Type B pancreatic cell (in vitro differentiated cells): ENCODE data around the gene CYP46A1. TPM values are rescaled to one million over a fixed set of nuclear protein-coding genes. Genes with fewer than 3 reads are reported as not detected.

Source experiments
- DNase-seq: peaks from one replicate; pipeline ENCODE4 v3.0.0; 2021; ENCODE audit warnings: mixed read lengths; ENCODE audit not compliant: unreplicated experiment; ENCODE audit errors: extremely low spot score
- H3K27ac Mint-ChIP-seq: 2 replicates; pipeline ENCODE4 v1.8.0; 2021; ENCODE audit warnings: mild to moderate bottlenecking, mixed read lengths
- H3K27me3 Mint-ChIP-seq: 2 replicates; pipeline ENCODE4 v1.8.0; 2021; ENCODE audit warnings: mixed read lengths
- H3K36me3 Mint-ChIP-seq: 2 replicates; pipeline ENCODE4 v1.8.0; 2021; ENCODE audit warnings: mixed read lengths
- H3K4me1 Mint-ChIP-seq: one replicate; pipeline ENCODE4 v1.8.0; 2021; ENCODE audit warnings: mixed read lengths; ENCODE audit not compliant: unreplicated experiment
- H3K4me3 Mint-ChIP-seq: 2 replicates; pipeline ENCODE4 v1.8.0; 2021; ENCODE audit warnings: mild to moderate bottlenecking, mixed read lengths
- H3K9me3 Mint-ChIP-seq: 2 replicates; pipeline ENCODE4 v1.8.0; 2021; ENCODE audit warnings: mixed read lengths
- total RNA-seq: library from RNA; stranded (reverse); gene quantifications from 2 replicates; pipeline ENCODE4 v1.2.1, GENCODE V29; 2021; ENCODE audit warnings: low replicate concordance
- TF ChIP-seq, protein P1 (sequence below): fragments of 200-600 bp; sonication (generic); conservative IDR thresholded peaks from 2 replicates; pipeline ENCODE4 v1.5.0; 2021; ENCODE audit warnings: antibody characterized with exemption, mild to moderate bottlenecking

CYP46A1 gene
- total RNA-seq, 1 donor from 2014 or later: 4.7 TPM

DNA sequence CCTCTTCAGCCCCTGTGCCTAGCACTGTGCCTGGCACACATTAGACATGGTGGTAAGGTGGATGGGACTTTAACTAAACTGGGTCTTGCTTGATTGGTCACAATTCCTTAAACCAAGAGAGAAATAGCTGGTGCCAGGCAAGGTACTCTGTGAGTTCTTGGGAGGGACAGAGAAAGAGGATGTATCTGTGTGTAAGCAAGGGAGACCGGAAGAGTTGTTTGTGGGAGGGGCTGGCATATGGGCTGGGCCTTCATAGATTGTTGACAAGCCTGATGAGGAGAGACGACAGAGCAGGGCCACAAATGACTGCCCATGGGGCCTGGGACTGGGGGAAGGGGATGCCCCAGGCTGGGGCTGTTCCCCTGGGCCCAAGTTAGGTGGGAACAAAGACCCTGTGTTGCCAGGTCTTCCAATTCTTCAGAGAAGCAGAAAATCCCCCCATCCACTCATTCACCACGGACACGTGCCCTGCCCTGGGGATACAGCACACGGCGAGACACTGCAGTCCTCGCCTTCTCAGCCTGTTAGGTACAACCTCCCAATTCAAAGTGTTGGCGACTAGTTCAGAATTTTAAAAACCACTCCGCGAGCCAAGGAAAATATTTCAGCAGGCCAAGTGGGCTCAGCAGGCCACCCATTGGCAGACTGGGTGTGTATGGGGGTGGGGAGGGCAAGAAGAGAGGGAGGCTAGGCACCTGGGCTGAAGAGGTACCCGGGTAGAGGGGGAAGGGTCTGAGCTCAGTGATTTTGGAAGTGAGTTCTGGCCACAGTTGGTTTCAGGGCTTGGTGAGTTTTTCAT is 11.4 kb upstream of the CYP46A1 start:
- Mint-ChIP-seq H3K4me3 (no peak overlapping the region), H3K27me3 (no peaks in the 10 kb centered on the region), H3K27ac (peak overlapping the region; percentile 59), H3K9me3 (no peaks in the 10 kb centered on the region), H3K36me3 (no peaks in the 10 kb centered on the region), H3K4me1 (peaks cover 32% of the 10 kb centered on the region)
- DNase-seq: no peak
- TF ChIP-seq, protein P1, sequence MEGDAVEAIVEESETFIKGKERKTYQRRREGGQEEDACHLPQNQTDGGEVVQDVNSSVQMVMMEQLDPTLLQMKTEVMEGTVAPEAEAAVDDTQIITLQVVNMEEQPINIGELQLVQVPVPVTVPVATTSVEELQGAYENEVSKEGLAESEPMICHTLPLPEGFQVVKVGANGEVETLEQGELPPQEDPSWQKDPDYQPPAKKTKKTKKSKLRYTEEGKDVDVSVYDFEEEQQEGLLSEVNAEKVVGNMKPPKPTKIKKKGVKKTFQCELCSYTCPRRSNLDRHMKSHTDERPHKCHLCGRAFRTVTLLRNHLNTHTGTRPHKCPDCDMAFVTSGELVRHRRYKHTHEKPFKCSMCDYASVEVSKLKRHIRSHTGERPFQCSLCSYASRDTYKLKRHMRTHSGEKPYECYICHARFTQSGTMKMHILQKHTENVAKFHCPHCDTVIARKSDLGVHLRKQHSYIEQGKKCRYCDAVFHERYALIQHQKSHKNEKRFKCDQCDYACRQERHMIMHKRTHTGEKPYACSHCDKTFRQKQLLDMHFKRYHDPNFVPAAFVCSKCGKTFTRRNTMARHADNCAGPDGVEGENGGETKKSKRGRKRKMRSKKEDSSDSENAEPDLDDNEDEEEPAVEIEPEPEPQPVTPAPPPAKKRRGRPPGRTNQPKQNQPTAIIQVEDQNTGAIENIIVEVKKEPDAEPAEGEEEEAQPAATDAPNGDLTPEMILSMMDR: no peak

DNA sequence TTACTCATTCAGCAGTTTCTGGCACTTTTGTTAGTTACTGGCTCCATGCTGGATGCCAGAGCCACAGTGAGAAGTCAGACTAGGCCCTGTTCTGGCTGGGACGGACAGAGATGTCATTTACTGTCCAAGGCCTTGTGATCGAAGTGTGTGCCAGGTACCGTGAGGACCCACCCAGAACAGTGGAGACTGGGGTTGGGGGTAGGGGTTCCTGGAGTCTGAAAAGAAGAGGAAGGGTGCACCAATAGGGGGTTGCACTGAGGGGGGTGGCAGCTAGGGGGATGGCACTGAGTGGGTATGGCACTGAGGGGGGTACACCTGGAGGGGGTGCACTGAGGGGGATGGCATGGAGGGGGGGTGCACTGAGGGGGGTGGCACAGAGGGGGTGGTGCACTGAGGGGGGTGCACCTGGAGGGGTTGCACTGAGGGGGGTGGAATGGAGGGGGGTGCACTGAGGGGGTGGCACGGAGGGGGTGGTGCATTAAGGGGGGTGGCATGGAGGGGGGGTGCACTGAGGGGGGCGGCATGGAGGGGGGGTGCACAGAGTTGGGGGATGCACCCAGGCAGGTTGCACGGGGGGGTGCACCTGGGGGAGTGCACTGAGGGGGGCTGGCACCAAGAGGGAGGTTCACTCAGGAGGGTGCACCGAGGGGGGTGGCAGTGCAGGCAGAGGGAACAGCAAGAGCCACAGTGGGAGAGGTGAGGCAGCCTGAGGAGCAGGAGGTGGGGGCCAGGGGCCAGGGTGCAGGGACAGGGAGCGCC is 10.6 kb upstream of the CYP46A1 start:
- DNase-seq: no peak
- Mint-ChIP-seq H3K4me1 (peaks cover 32% of the 10 kb centered on the region), H3K27ac (peak overlapping the region; percentile 59), H3K4me3 (no peak overlapping the region), H3K27me3 (no peaks in the 10 kb centered on the region), H3K36me3 (no peaks in the 10 kb centered on the region), H3K9me3 (no peaks in the 10 kb centered on the region)
- TF ChIP-seq, protein P1: no peak

DNA sequence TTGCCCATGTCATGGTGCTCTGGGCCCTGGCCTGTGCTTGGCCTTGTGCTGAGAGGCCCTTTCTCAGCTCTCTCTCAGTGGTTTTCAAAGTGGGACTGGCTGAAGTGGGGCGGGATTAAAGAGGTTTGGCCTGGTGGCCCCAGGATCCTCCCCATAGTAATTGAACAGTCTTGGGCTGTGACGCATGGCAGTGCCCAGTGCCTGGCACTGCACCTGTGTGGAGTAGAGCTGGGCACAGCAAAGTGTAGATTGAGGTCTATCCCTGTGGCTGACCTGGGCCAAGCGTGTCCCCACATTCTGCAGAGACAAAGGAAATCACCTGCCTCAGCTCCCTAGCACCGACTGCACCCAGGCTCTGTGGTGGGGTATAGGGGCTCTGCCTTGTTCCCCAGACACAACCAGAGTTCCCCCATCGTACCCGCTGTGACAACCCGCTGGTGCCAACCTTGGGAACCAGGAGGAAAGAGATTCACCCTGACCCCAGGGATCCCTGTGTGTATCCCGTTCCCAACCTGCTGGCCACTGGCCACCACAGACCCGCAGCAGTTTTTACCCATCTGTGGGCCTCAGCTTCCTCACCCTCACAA is 9.9 kb upstream of the CYP46A1 start:
- TF ChIP-seq, protein P1: no peak
- no peaks in the 10 kb centered on the region for H3K9me3 Mint-ChIP-seq
- H3K36me3 Mint-ChIP-seq: no peaks in the 10 kb centered on the region
- DNase-seq: no peak
- no peak overlapping the region for H3K27ac Mint-ChIP-seq
- no peak overlapping the region for H3K4me3 Mint-ChIP-seq
- peaks cover 27% of the 10 kb centered on the region for H3K4me1 Mint-ChIP-seq
- no peaks in the 10 kb centered on the region for H3K27me3 Mint-ChIP-seq

DNA sequence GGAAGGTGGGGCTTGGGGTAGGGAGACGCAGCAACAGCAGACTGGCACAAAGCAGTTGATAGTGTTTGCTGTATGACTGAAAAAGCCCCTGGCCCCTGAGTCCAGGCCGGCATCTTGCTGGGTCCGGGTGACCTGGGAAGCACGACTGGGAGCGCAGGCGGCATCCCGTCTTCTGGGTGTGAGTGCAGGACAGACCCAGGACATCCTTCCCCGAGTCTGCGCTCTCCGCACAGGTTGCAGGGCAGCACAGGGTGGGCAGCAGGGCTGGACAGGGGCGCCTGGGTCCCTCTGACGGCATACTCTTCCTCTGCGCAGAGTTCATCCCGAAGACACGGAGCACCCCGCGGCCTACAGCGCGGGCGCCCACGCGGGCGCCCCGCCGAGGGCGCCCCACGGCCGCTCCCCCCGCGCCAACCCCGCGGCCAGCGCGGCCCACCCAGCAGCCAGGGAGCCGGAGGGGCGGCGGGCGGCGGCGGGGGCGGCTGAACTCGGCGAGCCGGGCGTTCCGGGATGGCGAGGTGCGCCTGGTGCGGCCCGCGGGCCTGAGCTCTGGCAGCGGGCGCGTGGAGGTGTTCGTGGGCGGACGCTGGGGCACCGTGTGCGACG is 9.2 kb upstream of the CYP46A1 start:
- H3K36me3 Mint-ChIP-seq: no peaks in the 10 kb centered on the region
- no peaks in the 10 kb centered on the region for H3K9me3 Mint-ChIP-seq
- no peak overlapping the region for H3K27ac Mint-ChIP-seq
- H3K4me1 Mint-ChIP-seq: peaks cover 25% of the 10 kb centered on the region
- TF ChIP-seq, protein P1: no peak
- no peak for DNase-seq
- no peaks in the 10 kb centered on the region for H3K27me3 Mint-ChIP-seq
- no peak overlapping the region for H3K4me3 Mint-ChIP-seq

DNA sequence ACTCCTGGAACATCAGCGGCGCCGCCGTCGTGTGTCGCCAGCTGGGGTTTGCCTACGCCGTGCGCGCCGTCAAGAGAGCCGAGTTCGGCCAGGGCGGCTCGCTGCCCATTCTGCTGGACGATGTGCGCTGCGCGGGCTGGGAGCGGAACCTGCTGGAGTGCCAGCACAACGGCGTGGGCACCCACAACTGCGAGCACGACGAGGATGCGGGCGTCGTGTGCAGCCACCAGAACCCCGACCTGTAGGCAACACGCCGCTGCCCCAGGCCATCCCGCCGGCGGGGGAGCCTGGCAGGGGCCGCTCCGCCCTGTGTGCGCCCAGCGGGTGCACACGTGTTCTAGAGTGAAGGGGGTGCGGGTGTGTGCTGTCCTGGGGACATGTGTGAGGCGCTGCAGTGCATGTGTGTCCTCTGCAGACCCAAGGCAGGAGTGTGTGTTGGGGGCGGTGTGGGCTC is 8.7 kb upstream of the CYP46A1 start:
- Mint-ChIP-seq H3K4me1 (peaks cover 23% of the 10 kb centered on the region), H3K27ac (no peak overlapping the region), H3K9me3 (no peaks in the 10 kb centered on the region), H3K4me3 (no peak overlapping the region), H3K27me3 (no peaks in the 10 kb centered on the region), H3K36me3 (no peaks in the 10 kb centered on the region)
- DNase-seq: no peak
- TF ChIP-seq, protein P1: no peak
